Measurements from ENCODE around the gene TMED3.
"Not testable (repeated sequence)": the region's sequence is repeated elsewhere in the genome, so short reads cannot be mapped to it uniquely, and the experiment has no call there.

TMED3 gene

GRCh38 chr15:79308874-79309273 lies 2.0 kb upstream of the TMED3 start:
- TF ChIP-seq CTCF (IDR thresholded peaks at IDR 0.05; ENCODE audit: low read depth, low read length), result no peak
- no peak for DNase-seq (ENCODE audit: extremely low read depth, low read depth)

- no peak for DNase-seq (ENCODE audit: extremely low read depth, low read depth)
- TF ChIP-seq CTCF (IDR thresholded peaks at IDR 0.05; ENCODE audit: low read depth, low read length), result no peak
These were observed 314 bp upstream of the TMED3 start for GRCh38 chr15:79310612-79310984.

- no peak for DNase-seq (ENCODE audit: extremely low read depth, low read depth)
- TF ChIP-seq CTCF (IDR thresholded peaks at IDR 0.05; ENCODE audit: low read depth, low read length), result no peak
These were observed 1.1 kb downstream of the TMED3 start for GRCh38 chr15:79311901-79312553.

- no peak for DNase-seq (ENCODE audit: extremely low read depth, low read depth)
- no peak for TF ChIP-seq CTCF (IDR thresholded peaks at IDR 0.05; ENCODE audit: low read depth, low read length)
These were observed 3.3 kb downstream of the TMED3 start for GRCh38 chr15:79314186-79314585.

- DNase-seq (ENCODE audit: extremely low read depth, low read depth), result no peak
- no peak for TF ChIP-seq CTCF (IDR thresholded peaks at IDR 0.05; ENCODE audit: low read depth, low read length)
These were observed 3.9 kb downstream of the TMED3 start for GRCh38 chr15:79314811-79315210.

GRCh38 chr15:79315623-79316328 lies 4.9 kb downstream of the TMED3 start:
- no peak for DNase-seq (ENCODE audit: extremely low read depth, low read depth)
- TF ChIP-seq CTCF (IDR thresholded peaks at IDR 0.05; ENCODE audit: low read depth, low read length), result no peak

- no peak for TF ChIP-seq CTCF (IDR thresholded peaks at IDR 0.05; ENCODE audit: low read depth, low read length)
- DNase-seq (ENCODE audit: extremely low read depth, low read depth), result no peak
These were observed 6.0 kb downstream of the TMED3 start for GRCh38 chr15:79316864-79317263.

- not testable (repeated sequence) for DNase-seq (ENCODE audit: extremely low read depth, low read depth)
These were observed 9.1 kb downstream of the TMED3 start for GRCh38 chr15:79319973-79320372.

Data from AG09319 (cell line).